HG02885 (cell line): ENCODE measurements around the gene LCTL.
"Not testable (repeated sequence)": the region's sequence is repeated elsewhere in the genome, so short reads cannot be mapped to it uniquely, and the experiment has no call there.

Source experiments
- ATAC-seq: cut with Tn5 transposase; IDR thresholded peaks from one replicate; pipeline ENCODE4 v1.9.1; 2021; ENCODE audit warnings: mild to moderate bottlenecking; ENCODE audit not compliant: unreplicated experiment, poor library complexity

LCTL gene

DNA sequence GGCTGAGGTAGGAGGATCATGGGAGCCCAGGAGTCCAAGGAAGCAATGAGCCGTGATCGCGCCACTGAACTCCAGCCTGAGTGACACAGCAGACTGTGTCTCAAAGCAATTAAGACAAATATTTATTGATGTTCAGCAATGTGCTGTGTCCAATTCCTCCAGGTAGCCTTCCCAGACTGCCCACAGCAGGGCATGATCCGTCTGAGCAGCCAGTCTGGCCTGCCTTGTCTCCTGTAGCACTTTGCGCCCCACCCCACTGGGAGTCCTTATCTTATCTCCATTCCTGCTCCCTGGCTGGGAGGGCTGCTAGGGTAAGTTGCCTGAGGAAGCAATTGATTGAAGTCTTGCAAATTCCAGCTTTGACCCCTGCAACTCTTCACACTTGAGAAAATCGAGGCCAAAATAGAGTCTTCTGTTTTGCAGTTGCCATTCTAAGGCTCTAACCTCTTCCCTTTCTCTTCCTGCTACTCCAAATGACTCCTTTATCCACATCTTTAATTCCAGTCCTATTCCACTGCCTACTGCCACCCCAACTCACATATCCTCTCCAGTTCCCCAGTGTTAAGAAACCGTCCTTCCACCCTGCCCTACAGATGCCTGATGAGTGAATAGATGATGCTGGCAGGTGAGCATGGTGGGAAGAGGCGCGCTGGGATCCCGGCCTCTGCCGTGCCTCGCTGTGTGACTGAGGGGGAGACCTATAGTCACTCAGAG, 26.9 kb upstream of the LCTL start:
- ATAC-seq: no peak

- no peak for ATAC-seq
Measured at GRCh38 chr15:66591322-66591862, 25.6 kb upstream of the LCTL start.

DNA sequence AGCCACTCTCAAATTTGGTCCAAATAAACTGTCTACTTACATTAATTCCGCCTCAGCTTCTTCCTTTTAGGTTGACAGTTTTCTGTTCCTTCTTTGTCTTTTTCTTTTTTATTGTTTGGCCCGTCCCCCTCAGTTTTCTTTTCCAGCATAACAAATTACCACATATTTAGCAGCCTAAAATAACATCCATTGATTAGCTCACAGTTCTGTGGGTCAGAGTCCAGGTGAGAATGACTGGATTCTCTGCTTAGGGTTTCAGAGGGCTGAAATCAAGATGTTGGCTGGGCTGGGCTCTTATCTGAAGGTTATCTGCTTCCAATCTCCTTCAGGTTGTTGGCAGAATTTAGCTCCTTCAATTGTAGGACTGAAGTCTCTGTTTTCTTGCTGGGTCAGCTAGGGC, 24.6 kb upstream of the LCTL start:
- ATAC-seq: no peak

DNA sequence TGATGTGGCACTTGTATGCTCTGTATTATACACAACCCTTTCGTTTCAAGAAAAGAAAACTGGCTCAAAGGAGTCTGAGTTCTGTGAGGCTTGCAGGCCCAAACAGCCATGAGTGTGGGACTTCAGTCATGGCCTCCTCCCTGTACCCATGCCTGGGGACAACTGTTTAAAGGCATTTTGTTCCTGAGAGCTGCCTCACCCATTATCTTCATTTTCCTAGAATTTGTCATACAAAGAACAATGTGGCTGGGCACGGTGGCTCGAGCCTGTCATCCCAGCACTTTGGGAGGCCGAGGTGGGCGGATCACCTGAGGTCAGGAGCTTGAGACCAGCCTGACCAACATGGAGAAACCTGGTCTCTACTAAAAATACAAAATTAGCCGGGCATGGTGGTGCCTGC, 23.6 kb upstream of the LCTL start:
- not testable (repeated sequence) for ATAC-seq

DNA sequence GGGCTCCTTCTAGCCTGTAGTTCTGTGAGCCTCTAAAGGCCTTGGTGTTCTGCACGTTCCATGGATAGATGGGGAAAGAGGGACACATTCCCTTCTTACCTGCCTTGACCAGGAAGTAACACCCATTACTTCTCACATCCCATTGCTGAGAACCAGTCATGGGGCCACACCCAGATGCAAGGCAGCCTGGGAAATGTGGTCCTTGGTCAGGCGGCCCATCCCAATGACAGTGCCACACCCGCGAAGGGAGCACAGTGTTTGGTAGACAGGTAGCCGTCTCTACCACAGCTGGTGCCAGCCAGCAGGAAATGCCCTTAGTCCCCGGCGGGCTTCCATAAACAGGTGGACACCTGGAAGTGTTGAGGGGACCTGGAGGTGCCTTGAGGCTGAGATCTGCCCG, 23.2 kb upstream of the LCTL start:
- ATAC-seq: no peak

DNA sequence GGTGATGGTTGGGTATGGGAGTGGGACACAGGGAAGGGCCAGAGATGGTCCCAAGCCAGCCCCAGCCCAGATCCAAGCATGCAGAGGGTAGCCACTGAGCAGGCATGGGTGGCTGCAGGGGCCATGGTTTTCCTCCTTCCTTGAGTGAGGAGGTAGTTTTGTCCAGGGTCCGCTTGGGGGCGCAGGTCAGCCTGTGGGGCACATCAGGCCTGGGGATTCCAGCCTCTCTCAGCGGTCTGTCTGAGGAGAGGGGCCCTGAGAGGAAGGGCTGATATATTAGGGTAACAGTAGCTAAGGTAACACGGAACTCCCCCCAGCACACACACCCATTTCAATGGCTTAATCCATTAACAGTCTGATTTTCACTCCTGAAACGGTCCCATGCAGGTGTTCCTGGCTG, 22.7 kb upstream of the LCTL start:
- no peak for ATAC-seq

DNA sequence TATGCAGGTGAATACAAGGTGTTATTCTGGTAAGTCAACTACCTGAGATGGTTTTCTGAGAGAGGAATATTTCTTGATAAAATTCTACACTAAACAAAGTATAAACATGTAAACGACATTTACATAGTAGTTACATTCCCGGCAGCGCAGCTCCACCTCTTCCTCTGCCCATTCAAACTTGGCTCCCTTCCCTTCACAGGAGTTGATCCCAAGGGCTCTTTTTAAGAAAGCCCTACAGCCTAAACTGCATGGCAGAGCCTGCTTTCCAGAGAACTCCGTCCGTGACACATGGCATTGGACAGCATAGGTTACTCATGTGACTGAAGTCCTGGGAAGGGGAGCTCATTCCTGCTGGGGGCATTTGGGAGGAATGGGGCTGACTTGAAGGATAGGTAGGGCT, 22.0 kb upstream of the LCTL start:
- no peak for ATAC-seq

GRCh38 chr15:66587020-66587419, 21.2 kb upstream of the LCTL start:
- no peak for ATAC-seq

DNA sequence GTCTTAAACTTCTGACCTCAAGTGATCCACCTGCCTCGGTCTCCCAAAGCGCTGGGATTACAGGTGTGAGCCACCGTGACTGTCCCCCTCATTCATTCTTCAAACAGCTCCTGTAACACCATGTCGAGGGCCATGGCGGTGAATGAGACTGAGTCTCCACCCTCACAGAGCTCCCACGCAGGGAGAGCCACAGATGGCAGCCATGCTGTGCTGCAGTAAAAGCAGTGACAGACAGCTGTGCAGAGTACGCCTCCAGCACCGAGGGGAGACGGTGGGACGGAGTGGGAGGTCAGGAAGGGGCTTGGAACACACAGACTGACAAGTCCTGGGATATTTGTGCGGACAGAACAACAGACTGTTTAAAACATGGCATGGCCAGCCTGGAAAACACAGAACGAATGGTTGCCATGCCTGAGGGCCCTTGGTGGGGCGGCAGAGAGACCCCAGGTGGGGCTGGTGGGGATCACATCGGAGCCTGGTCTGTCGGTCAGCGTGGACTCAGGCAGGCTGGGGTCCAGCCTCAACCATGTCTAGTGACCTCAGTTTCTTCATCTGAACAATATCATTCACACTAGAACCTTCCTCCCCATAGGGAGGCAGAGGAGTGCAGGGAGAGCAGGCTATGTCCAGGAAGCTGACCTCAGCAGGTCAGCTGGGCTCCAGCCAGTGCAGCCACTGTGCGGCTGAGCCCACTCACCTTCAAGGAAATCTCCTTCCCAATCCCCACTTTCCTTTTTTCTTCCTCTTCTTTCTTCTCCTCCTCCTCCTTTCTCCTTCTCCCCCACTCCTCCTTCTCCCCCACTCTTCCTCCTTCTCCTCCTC, 20.6 kb upstream of the LCTL start:
- ATAC-seq: no peak

DNA sequence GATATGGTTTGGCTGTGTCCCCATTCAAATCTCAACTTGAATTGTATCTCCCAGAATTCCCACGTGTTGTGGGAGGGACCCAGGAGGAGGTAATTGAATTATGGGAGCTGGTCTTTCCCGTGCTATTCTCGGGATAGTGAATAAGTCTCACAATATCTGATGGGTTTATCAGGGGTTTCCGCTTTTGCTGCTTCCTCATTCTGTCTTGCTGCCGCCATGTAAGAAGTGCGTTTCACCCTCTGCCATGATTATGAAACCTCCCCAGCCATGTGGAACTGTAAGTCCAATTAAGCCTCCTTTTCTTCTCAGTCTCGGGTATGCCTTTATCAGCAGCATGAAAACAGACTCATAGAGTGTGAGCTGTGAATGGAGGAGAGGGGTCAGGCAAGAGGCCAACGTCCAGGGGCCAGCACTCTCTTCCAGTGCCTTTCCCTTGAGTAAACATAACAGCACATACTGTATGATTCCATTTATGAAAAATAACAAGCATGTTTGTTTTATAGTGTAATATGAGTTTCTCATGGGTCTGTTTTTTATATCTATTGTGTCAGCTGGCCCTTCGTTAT, 16.3 kb upstream of the LCTL start:
- ATAC-seq: no peak

DNA sequence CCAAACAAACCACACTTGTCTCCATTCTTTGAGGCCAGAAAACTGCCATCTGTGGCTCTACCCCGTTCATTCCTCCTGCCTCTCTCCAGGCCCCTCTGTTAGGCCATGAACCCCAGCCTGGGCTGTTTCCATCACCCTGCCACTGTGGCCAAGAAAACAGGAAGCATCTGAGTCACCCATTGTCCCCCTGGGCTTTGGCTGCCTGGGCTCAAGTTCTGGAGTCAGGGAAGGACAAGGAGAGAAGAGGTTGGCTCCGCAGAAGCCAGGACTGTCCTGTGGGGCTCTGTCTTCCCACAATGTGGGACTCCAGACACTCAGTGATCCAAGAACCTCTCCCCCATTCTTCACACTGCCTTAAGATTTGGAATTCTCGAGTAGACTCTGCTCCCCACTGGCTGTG, 14.8 kb upstream of the LCTL start:
- no peak for ATAC-seq

GRCh38 chr15:66578286-66578875, 12.6 kb upstream of the LCTL start:
- no peak for ATAC-seq

DNA sequence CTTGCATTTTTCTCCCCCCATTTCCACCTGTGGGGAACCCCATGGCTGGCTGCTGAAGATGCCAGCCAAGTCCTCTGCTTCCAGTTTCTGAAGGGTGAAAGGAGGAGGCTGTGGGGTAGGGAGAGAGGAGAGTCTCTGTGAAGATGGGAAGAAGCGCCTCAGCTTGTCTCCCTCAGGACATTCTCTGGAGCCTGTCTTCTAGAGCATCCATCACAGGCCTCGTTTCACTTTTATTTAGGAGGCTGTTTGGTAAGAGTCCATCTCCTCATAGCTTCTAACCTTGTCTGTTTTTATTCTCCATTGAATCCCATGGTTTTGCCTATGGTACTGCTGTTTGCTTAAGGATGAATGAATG, 8.8 kb upstream of the LCTL start:
- no peak for ATAC-seq

DNA sequence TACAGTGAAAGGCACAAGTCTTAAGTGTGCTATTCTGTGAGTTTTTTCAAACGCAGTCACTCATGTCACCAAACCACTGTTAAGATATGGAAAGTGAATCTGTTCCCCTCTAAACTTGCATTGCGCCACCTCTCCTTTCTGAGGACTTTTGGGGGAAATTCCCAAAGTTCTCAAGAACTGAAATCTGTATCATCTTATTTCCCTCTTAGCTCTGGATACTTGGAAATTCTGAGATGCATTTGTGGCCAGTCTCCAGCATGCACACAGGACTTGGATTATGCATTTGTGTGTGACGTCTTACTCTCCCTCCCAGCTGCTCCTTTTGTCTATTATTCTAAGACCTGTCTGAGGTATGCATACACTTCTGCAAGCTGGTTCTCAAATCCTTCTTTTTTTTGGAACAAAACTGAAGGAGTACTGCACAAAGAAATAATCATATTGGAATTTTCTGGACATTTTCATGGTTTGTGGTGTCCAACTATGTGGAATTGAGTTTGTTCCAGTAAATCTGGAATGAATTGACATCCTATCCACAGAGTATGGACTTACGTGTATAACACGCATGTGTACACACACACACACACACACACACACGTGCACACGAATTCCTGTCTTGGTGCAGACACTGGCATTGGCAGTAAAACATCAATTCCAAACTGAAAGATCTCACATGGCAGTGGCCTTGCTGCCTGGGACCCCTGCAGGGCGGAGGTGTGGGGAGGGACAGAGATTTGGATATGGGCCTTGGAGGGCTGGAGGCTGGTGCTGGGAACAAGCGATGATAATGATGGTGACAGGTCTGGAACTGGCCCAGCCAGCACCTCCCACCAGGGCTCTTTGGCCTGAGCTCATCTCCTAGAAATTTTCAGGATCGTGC, 8.2 kb upstream of the LCTL start:
- no peak for ATAC-seq

DNA sequence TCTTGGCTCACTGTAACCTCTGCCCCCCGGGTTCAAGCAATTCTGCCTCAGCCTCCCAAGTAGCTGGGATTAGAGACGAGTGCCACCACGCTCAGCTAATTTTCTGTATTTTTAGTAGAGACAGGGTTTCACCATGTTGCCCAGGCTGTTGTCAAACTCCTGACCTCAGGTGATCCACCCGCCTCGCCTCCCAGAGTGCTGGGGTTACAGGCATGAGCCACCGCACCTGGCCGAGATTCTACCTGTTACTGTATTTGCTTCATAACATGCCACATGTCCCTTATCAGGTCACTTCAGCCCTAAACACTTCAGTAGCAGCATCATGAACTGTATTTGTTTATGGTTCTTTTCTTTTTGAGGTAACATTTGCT, 7.5 kb upstream of the LCTL start:
- no peak for ATAC-seq

- ATAC-seq: no peak
Measured at GRCh38 chr15:66572146-66572545, 6.3 kb upstream of the LCTL start.

GRCh38 chr15:66570842-66571478, 5.2 kb upstream of the LCTL start:
- no peak for ATAC-seq

- no peak for ATAC-seq
Measured at GRCh38 chr15:66570327-66570726, 4.5 kb upstream of the LCTL start.

DNA sequence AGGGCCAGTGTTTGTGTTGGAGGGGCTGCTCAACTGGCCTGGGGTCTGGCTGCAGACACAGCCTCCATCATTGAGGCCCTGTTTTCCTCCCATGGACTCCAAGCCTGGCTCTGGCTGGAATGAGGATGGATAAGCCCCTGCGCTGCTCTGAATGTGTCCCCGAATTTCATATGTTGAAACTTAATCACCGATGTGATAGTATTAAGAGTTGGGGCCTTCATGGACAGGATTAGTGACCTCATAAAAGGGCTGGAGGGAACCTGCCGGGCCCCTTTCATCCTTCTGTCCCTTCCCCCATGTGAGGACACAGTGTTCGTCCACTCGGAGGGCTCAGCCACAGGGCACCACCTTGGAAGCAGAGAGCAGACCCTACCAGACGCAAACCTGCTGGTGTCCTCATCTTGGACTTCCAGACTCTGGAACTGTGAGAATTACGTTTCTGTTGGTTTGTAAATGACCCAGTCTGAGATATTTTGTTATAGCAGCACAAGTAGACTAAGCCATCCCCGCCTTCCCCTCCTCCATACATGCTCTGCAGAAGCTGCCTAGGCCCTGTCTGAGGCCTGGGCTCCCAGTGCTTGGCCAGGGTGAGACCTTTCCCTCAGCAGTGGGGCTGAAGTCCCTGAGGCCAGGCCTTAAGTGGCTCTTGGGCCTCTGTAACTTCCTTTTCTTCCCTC, 3.8 kb upstream of the LCTL start:
- no peak for ATAC-seq
